ENCODE data around the gene TMEM9.

Gene TMEM9

GRCh38 chr1:201126463-201126831 is 27.8 kb downstream of the TMEM9 start:
- DNase-seq = no peak

- DNase-seq = no peak
These were observed 28.5 kb downstream of the TMEM9 start for GRCh38 chr1:201125800-201126199.

GRCh38 chr1:201125019-201125418 is 29.3 kb downstream of the TMEM9 start:
- no peak for DNase-seq

GRCh38 chr1:201123866-201124265 is 30.4 kb downstream of the TMEM9 start:
- DNase-seq = no peak

DNA sequence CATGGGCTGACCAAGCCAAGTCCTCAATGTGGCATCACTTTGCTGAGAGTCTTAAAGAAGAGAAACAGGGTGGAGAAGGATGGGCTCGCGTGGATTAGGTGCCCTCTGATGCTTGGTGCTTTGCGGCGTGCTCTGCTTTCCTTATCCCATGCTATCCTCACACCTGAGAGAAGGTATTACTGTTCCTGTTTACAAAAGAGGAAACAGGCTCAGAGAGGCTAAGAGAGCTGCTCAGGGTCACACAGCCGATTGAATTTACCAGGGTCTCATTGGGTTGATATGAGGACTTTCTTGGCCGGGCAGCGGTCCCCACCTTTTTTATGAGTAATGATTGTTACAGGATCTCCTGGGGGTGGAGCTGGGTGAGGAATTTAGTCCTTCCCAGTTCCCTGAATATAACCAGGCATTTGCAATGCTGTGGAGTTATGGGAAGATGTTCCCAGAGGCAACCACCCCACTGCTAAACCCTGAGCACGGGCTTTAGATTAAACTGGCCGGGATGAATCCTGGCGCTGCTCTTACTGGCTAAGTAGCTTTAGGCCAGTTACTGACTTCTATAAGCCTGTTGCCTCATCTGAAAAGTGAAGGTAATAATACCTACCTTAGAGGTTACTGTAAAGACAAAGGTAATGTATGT is 31.8 kb downstream of the TMEM9 start:
- DNase-seq = no peak

GRCh38 chr1:201119206-201120197 is 34.8 kb downstream of the TMEM9 start:
- DNase-seq = peak; percentile 79

GRCh38 chr1:201116091-201116490 is 38.2 kb downstream of the TMEM9 start:
- DNase-seq = no peak

DNA sequence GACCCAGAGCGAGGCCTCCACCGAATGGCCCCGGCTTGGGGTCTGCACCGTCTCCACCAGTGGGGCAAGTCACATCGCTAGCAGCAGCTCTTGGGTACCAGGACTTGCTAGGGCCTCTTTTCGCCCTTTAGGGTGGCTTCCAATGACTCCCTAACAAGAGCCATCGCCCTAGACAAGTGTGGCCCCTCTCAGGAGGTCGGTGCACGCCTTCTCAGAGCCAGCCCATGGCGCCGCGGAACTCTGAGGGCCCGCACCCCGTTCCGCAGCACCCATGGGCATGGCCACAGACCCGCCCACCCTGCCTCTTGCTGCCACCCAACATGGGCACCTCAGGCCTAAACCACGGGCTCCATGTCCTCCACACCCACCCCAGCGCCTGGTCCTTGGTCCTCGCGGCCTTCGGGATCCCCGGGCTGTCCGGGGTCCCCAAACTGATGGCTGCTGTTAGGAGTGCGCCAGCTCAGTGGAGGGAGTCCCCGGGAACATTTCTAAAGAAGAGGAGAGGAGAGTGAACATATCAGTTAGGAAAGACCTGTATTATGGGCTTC is 38.8 kb downstream of the TMEM9 start:
- DNase-seq = no peak

DNA sequence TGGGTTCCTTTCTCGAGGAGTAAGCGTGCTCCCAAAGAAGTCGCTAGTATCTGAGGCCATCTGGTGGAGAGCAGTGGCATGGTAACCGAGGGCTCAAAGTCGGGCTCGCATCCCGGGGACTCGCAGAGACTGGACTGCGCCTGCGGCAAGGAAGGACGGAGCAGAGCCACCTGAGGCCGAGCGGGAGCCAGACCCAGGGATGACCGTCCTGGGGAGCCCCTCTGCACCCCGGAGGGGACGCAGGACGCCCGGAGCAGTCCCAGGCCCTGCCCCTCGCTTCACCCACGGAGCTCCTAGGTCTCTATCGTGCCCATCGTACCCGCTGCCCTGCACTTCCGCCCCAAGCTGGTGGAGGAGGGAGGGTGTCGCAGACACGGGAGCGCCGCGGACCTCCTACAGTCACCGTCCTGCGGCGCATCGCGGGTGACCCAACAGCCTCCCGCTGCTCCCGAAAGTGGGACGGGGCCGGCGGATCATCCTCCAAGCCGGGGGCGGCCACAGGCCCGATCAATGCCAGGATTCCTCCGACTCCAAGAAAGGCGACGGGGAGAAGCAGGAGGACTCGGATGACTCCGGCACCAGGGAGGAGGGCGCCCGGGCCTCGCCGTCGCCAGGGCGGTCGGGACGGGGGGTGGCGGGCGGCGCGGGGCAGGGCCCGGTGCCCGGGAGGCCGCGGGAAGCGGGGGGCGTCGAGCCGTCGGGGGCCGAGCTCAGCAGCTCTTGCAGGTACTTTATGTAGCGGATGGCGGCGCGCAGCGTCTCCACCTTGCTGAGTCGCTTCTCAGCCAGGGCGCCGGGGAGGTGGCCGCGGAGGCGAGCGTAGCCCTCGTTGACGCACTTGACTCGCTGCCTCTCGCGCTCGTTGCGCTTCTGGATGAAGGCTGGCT is 39.8 kb downstream of the TMEM9 start:
- DNase-seq = peak; percentile 83

- no peak for DNase-seq
These were observed 40.6 kb downstream of the TMEM9 start for GRCh38 chr1:201113451-201114244.

- DNase-seq = no peak
These were observed 41.3 kb downstream of the TMEM9 start for GRCh38 chr1:201112926-201113325.

GRCh38 chr1:201112173-201112731 is 42.0 kb downstream of the TMEM9 start, which contains the start of gene CACNA1S:
Gene CACNA1S (minus strand): TSS chr1:201112426. CDS start chr1:201112339, 87 bp downstream.
- no peak for DNase-seq

GRCh38 chr1:201111672-201112071 is 42.6 kb downstream of the TMEM9 start:
- DNase-seq = no peak

DNA sequence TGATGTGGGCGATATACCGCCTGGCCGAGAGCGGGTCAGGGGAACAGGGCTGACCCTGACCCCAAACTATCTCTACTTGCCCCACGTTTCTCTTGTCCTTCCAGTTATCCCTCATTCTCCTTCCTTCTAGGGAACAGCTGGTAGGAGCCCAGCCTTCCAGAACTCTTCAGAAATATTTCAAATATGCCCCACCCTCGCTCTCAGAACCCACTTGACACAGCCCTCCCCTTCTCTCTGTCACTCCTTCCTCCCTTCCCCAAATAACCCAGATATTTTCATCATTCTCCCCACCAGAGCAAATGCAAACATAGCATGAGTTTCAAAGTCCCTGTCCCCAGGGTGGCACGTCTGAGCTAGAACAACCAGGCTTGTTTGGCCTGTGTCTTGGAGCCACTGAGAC is 43.1 kb downstream of the TMEM9 start:
- DNase-seq = no peak

DNA sequence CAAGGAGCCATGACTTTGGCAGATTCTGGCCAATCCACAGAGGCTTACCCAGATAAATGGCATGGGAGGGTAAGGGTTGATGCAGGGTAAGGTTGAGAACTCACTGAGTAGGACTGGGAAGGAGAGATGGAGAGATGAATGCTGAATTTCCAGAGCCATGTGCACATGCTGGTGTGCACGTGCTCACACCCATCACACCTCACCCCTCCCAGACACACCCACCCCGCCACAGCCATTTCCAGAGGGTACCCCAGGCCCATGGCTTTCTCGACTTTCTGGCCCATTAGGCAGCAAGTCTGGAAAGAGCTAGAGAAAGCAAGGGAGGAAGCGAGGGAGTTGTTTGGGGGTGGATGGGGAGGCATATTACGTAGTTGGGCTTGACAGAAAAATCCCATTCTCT is 43.7 kb downstream of the TMEM9 start:
- DNase-seq = no peak

GRCh38 chr1:201110138-201110537 is 44.1 kb downstream of the TMEM9 start:
- DNase-seq = no peak

DNA sequence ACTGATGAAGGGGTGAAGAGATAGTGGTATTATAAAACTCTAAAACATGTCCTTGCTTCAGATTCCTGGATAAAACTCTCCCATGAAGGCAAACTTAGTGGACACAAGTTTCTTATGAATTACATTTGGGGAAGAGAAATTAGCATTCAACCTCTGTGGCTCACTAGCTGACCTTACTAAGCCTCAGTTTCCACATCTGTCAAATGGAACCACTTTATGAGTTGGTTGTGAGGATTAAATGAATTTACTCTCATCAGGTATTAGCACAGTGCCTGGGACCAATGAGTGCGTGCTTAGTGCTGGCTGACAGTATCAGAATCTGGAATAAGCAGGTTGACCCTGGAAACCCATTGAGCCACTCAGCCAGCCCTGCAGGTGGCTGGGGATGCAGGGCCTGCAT is 44.6 kb downstream of the TMEM9 start:
- DNase-seq = no peak

GRCh38 chr1:201108614-201109013 is 45.7 kb downstream of the TMEM9 start:
- no peak for DNase-seq

DNA sequence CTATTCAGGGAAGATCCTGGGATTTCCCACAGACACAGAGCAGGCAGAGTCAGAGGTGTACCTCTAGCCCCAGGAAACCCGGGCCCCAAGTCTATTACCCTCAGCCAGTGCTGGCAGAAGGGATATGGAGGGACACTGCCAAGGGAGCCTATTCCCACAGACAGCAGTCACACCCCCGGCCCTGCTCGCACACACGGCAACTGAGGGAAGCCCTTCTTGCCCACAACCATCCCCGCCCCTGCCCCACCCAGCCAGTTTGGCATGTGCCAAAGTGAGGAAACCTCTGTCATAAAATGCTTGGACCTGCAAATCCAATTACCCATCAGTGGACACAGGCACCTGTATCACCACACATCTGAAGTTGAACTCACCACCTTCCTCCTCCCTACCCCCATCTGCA is 48.6 kb downstream of the TMEM9 start:
- no peak for DNase-seq

DNA sequence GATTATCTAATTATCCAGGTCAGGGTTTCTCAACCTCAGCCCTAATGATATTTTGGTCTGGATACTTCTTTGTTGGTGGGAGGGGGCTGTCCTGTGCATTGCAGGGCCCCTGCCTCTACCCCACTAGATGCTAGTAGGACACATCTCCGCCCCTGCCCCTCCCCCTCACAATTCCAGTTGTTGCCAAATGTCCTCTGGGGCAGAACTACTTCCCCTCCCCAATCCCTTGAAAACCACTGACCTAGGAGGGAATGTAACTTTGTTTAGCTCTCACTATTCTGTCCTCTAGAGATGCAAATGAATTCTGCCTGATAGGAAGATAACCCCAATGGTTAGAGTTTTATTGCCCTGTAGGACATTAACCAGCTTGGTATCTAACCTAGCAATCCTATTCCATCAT is 50.1 kb downstream of the TMEM9 start:
- DNase-seq = no peak

DNA sequence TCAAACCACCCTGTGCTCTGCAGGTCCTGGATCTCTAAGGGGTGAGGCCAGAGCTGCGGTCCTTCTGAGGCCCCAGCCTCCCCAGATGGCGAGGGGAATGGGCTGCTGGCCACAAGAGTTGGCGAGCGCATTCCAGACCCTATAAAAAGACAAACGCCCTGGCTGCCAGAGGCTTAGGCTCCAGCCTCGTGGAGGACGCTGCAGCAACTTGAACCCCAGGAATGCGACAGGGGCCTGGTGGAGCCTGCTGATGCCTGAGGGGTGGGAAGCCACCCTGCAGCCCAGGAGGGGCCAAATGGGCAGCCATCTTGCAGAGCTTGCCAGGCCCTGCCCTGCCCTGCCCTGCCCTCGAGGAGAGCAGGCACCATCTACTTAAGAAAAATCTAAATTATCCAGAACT is 50.6 kb downstream of the TMEM9 start:
- no peak for DNase-seq

Measured in activated CD8-positive, alpha-beta memory T cell treated with anti-CD3 and anti-CD28 coated beads, Interleukin-2, amount 50 U/mL, for 48 hours (primary cell).